ENCODE results near the gene TREM2. TPM values are rescaled to one million over a fixed set of nuclear protein-coding genes. Genes with fewer than 3 reads are reported as not detected.
A peak's percentile ranks its signal among the peaks of the same experiment; 100 is the strongest.

Gene TREM2
- total RNA-seq (1.7 TPM), polyA plus RNA-seq (7.5 TPM)
- long read RNA-seq, donor 1 = 0 reads
- long read RNA-seq, donor 2 = 0 reads
- long read RNA-seq, donor 3, partial matches to known transcripts = 0 of 3 reads
- long read RNA-seq, donor 3, other reads (novel, unspliced or antisense) = 0 of 3 reads
- long read RNA-seq, donor 4 = 0 reads
- long read RNA-seq, donor 5, partial matches to known transcripts = 0 of 1 reads
- long read RNA-seq, donor 5, other reads (novel, unspliced or antisense) = 0 of 1 reads
- long read RNA-seq, donor 6 = 0 reads
- long read RNA-seq, donor 7 = 0 reads
- long read RNA-seq, donor 8, partial matches to known transcripts = 0 of 1 reads
- long read RNA-seq, donor 8, other reads (novel, unspliced or antisense) = 0 of 1 reads
- long read RNA-seq, donor 9 = 0 reads
- long read RNA-seq, donor 10 = 0 reads

DNA sequence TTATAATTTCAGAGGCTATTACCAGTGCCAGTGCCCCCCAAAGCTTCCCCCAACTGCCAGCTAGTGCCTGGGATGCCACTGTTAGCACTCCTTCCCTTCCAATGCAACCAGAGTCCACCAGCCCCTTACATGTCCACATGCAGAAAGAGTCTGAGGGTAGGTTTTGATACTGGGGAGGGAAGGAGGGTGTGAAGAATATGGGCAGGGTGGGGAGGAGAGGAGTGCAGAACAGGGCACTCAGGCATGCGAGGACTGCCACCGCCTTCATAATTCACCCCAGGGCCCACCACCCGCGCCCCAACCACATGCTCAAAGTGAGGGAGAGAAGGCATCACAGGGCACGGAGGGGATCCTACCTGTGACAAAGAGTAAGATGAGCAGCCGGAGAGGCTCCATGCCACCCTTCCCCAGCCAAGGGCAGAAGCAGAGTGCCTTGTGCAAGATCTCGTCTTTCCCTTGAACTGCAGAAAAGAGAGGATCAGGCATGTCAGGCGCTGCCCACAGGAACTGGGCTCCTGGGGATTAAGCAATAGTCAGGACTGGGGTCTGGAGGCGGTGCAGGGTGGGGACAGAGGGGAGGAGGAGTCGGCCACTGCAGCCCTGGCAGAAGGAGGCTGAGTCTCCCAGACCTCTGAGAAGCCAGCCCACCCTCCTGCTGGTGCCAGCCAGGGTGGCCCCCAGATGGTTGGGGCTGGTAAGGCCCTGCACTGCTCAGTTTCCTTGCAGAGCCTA lies at the start of gene TREM2:
Gene TREM2, minus strand, starts transcription at position 430 of the 732 bp plus-strand sequence. Its CDS starts 34 bp downstream, at position 396.
- WGBS = 97% methylated on average over 10 of the region's 10 CpGs
- DNase-seq (ENCODE audit: low read depth in 6 of 9, low spot score in 9 of 9) = no peak
- peaks cover 0 to 10% of the 10 kb centered on the region in 2 donors for H3K27me3 ChIP-seq (ENCODE audit: control insufficient read depth in 2 of 2, insufficient read depth in 1 of 2, low read length in 1 of 2)
- no peak within 1 kb of the TSS for H3K27ac ChIP-seq (ENCODE audit: low read depth in 1 of 2, low read length in 1 of 2)
- H3K4me1 ChIP-seq (ENCODE audit: control insufficient read depth in 2 of 2, insufficient read depth in 2 of 2, low read length in 2 of 2) = no peaks in the 10 kb centered on the region
- H3K36me3 ChIP-seq (ENCODE audit: control insufficient read depth in 2 of 2, insufficient read depth in 2 of 2, low read length in 1 of 2) = no peaks in the 10 kb centered on the region
- no peaks in the 10 kb centered on the region for H3K9me3 ChIP-seq (ENCODE audit: control insufficient read depth in 2 of 2, insufficient read depth in 1 of 2, low read length in 1 of 2)
- H3K4me3 ChIP-seq (ENCODE audit: low read length in 2 of 2) = no peak within 1 kb of the TSS

- Histone ChIP-seq H3K36me3 (ENCODE audit: control insufficient read depth in 2 of 2, insufficient read depth in 2 of 2, low read length in 1 of 2) (no peaks in the 10 kb centered on the region), H3K4me3 (ENCODE audit: low read length in 2 of 2) (no peak overlapping the region)
- WGBS = 97% methylated on average over 5 of the region's 5 CpGs
Observed at GRCh38 chr6:41209547-41210320, 46.8 kb upstream of the TREM2 start.

GRCh38 chr6:41208439-41209106 lies 45.7 kb upstream of the TREM2 start:
- 92% methylated on average over 7 of the region's 7 CpGs for WGBS

More at GRCh38 chr6:41209547-41210320, 46.8 kb upstream of the TREM2 start:
- no peaks in the 10 kb centered on the region for H3K27me3 ChIP-seq (ENCODE audit: control insufficient read depth in 2 of 2, insufficient read depth in 1 of 2, low read length in 1 of 2)
- no peak for DNase-seq (ENCODE audit: low read depth in 6 of 9, low spot score in 9 of 9)
- H3K9me3 ChIP-seq (ENCODE audit: control insufficient read depth in 2 of 2, insufficient read depth in 1 of 2, low read length in 1 of 2) = peaks cover 0 to 4% of the 10 kb centered on the region in 2 donors
- no peaks in the 10 kb centered on the region for H3K4me1 ChIP-seq (ENCODE audit: control insufficient read depth in 2 of 2, insufficient read depth in 2 of 2, low read length in 2 of 2)
- H3K27ac ChIP-seq (ENCODE audit: low read depth in 1 of 2, low read length in 1 of 2) = no peak overlapping the region

DNA sequence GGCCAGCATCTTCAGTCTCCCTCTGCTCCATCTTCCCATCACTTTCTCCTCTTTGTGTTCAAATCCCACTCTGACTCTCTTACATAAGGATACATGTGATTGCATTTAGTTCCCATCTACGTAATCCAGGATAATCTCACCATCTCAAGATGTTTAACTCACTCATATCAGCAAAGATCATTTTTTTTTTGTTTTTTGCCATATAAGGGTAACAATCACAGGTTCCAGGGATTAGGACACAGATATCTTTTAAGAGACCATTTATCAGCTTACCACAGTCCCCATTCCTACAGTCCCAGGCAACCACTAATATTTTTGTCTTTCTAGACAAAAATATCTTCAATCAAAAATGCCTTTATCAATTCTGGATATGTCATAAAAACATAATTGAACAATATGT lies 41.2 kb upstream of the TREM2 start:
- H3K27ac ChIP-seq (ENCODE audit: low read depth in 1 of 2, low read length in 1 of 2) = no peak overlapping the region
- no peak overlapping the region for H3K4me3 ChIP-seq (ENCODE audit: low read length in 2 of 2)
- H3K4me1 ChIP-seq (ENCODE audit: control insufficient read depth in 2 of 2, insufficient read depth in 2 of 2, low read length in 2 of 2) = peaks cover 25 to 37% of the 10 kb centered on the region in 2 donors
- WGBS = 100% methylated on average over 1 of the region's 1 CpG
- DNase-seq (ENCODE audit: low read depth in 6 of 9, low spot score in 9 of 9) = no peak
- H3K36me3 ChIP-seq (ENCODE audit: control insufficient read depth in 2 of 2, insufficient read depth in 2 of 2, low read length in 1 of 2) = no peaks in the 10 kb centered on the region
- H3K27me3 ChIP-seq (ENCODE audit: control insufficient read depth in 2 of 2, insufficient read depth in 1 of 2, low read length in 1 of 2) = no peaks in the 10 kb centered on the region
- H3K9me3 ChIP-seq (ENCODE audit: control insufficient read depth in 2 of 2, insufficient read depth in 1 of 2, low read length in 1 of 2) = no peaks in the 10 kb centered on the region

More at GRCh38 chr6:41208439-41209106, 45.7 kb upstream of the TREM2 start:
- H3K9me3 ChIP-seq (ENCODE audit: control insufficient read depth in 2 of 2, insufficient read depth in 1 of 2, low read length in 1 of 2) = no peaks in the 10 kb centered on the region
- H3K4me3 ChIP-seq (ENCODE audit: low read length in 2 of 2) = no peak overlapping the region
- H3K27ac ChIP-seq (ENCODE audit: low read depth in 1 of 2, low read length in 1 of 2) = no peak overlapping the region
- no peaks in the 10 kb centered on the region for H3K36me3 ChIP-seq (ENCODE audit: control insufficient read depth in 2 of 2, insufficient read depth in 2 of 2, low read length in 1 of 2)
- no peak for DNase-seq (ENCODE audit: low read depth in 6 of 9, low spot score in 9 of 9)
- no peaks in the 10 kb centered on the region for H3K27me3 ChIP-seq (ENCODE audit: control insufficient read depth in 2 of 2, insufficient read depth in 1 of 2, low read length in 1 of 2)
- H3K4me1 ChIP-seq (ENCODE audit: control insufficient read depth in 2 of 2, insufficient read depth in 2 of 2, low read length in 2 of 2) = no peaks in the 10 kb centered on the region

GRCh38 chr6:41201764-41202173 lies 38.9 kb upstream of the TREM2 start:
- Histone ChIP-seq H3K9me3 (ENCODE audit: control insufficient read depth in 2 of 2, insufficient read depth in 1 of 2, low read length in 1 of 2) (no peaks in the 10 kb centered on the region), H3K36me3 (ENCODE audit: control insufficient read depth in 2 of 2, insufficient read depth in 2 of 2, low read length in 1 of 2) (peaks cover 0 to 3% of the 10 kb centered on the region in 2 donors), H3K4me1 (ENCODE audit: control insufficient read depth in 2 of 2, insufficient read depth in 2 of 2, low read length in 2 of 2) (peaks cover 25 to 44% of the 10 kb centered on the region in 2 donors), H3K4me3 (ENCODE audit: low read length in 2 of 2) (peak overlapping the region in 1 of 2 donors; percentile 21), H3K27me3 (ENCODE audit: control insufficient read depth in 2 of 2, insufficient read depth in 1 of 2, low read length in 1 of 2) (no peaks in the 10 kb centered on the region), H3K27ac (ENCODE audit: low read depth in 1 of 2, low read length in 1 of 2) (peak overlapping the region; percentile 92 to 99)
- 22% methylated on average over 8 of the region's 8 CpGs for WGBS
- peak; percentile 22 to 67 (median 39) for DNase-seq (ENCODE audit: low read depth in 6 of 9, low spot score in 9 of 9)

DNA sequence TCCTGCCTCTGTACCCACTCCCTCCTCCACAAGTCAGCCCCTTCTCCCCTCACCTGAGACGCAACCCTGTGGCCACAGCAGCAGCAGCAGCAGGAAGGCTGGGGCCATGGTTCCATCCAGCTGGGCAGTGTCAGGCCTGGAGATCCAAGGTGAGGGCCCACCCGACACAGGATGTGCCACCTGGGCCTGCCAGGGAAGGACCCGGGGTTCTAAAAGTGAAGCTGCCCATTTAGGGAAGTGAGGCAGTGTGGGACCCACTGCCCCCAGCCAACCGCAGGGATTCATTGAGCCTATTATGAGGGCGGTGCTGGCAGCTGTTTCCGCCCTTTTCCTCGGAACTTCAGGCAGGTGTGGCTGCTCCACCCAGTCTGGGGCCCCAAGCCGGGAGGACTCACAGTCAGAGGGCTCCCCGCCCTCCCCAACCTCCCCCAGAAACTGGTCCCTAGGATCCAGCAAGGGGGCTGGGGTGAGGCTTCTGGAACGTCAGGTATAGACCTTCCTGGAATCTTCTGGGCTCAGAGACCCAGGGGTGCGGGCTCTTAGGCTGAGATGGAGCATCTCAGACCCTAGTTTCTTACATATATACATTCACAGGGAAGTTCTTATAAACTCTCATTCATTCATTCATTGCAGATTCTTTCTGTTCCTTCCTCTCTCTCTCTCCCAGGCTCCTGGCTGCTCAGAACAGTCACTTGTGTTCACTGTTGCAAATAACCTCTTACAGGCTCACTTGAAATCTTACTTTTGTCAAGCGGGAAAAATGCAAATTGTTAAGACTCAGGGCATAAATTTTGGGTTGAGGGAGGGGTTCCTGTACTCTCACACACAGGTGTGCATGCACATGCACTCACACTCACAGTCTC lies 38.2 kb upstream of the TREM2 start, which contains the start of gene TREML2:
Gene TREML2, minus strand, starts transcription at position 249 of the 863 bp plus-strand sequence. Its CDS starts 141 bp downstream, at position 108.
- H3K9me3 ChIP-seq (ENCODE audit: control insufficient read depth in 2 of 2, insufficient read depth in 1 of 2, low read length in 1 of 2) = no peaks in the 10 kb centered on the region
- H3K27ac ChIP-seq (ENCODE audit: low read depth in 1 of 2, low read length in 1 of 2) = peak within 1 kb of the TSS; percentile 92 to 99
- peaks cover 25 to 44% of the 10 kb centered on the region in 2 donors for H3K4me1 ChIP-seq (ENCODE audit: control insufficient read depth in 2 of 2, insufficient read depth in 2 of 2, low read length in 2 of 2)
- H3K27me3 ChIP-seq (ENCODE audit: control insufficient read depth in 2 of 2, insufficient read depth in 1 of 2, low read length in 1 of 2) = no peaks in the 10 kb centered on the region
- peaks cover 0 to 3% of the 10 kb centered on the region in 2 donors for H3K36me3 ChIP-seq (ENCODE audit: control insufficient read depth in 2 of 2, insufficient read depth in 2 of 2, low read length in 1 of 2)
- WGBS = 7% methylated on average over 12 of the region's 12 CpGs
- DNase-seq (ENCODE audit: low read depth in 6 of 9, low spot score in 9 of 9) = peak; percentile 13 to 73 (median 45)
- peak within 1 kb of the TSS; percentile 21 to 34 for H3K4me3 ChIP-seq (ENCODE audit: low read length in 2 of 2)

GRCh38 chr6:41200296-41200900 lies 37.5 kb upstream of the TREM2 start:
- H3K27ac ChIP-seq (ENCODE audit: low read depth in 1 of 2, low read length in 1 of 2) = peak overlapping the region; percentile 92 to 99
- no peaks in the 10 kb centered on the region for H3K27me3 ChIP-seq (ENCODE audit: control insufficient read depth in 2 of 2, insufficient read depth in 1 of 2, low read length in 1 of 2)
- H3K4me1 ChIP-seq (ENCODE audit: control insufficient read depth in 2 of 2, insufficient read depth in 2 of 2, low read length in 2 of 2) = peaks cover 25 to 44% of the 10 kb centered on the region in 2 donors
- no peaks in the 10 kb centered on the region for H3K9me3 ChIP-seq (ENCODE audit: control insufficient read depth in 2 of 2, insufficient read depth in 1 of 2, low read length in 1 of 2)
- peak; percentile 54 to 85 (median 67) for DNase-seq (ENCODE audit: low read depth in 6 of 9, low spot score in 9 of 9)
- peak overlapping the region; percentile 21 to 34 for H3K4me3 ChIP-seq (ENCODE audit: low read length in 2 of 2)
- WGBS = 4% methylated on average over 2 of the region's 2 CpGs
- peaks cover 0 to 3% of the 10 kb centered on the region in 2 donors for H3K36me3 ChIP-seq (ENCODE audit: control insufficient read depth in 2 of 2, insufficient read depth in 2 of 2, low read length in 1 of 2)
